Loucy (cell line): ENCODE results near the gene ALPL.

Experiments
- EZH2phosphoT487 ChIP-seq: fragments of 200-600 bp; IDR thresholded peaks from 2 replicates; pipeline ENCODE4 v1.6.1; 2018; ENCODE audit warnings: antibody characterized with exemption, mild to moderate bottlenecking, moderate library complexity, borderline replicate concordance
- TF ChIP-seq, protein P1 (sequence below): fragments of 200-600 bp; sonication (generic); conservative IDR thresholded peaks from 2 replicates; pipeline ENCODE4 v1.5.1; 2014; ENCODE audit warnings: mild to moderate bottlenecking, antibody characterized with exemption, low read length

DNA sequence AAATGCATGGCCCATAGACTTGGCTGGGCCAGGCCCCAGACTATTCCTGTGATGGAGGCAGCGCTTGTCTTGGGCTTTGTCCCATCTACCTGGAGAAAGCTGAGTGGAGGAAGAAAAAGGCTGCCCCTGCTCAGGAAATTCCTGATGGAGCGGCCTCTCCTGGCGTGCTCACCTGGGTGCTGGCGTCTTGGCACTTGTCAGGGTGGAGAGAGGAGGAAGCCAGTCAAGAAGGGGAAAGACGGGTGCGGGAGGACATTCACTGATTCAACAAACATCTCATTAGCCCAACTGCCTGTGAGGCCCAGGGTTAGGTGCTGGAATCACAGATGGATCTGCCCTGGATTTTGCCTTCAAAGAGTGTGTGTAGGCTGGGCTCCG lies 16.1 kb downstream of the ALPL start:
- TF ChIP-seq, protein P1, sequence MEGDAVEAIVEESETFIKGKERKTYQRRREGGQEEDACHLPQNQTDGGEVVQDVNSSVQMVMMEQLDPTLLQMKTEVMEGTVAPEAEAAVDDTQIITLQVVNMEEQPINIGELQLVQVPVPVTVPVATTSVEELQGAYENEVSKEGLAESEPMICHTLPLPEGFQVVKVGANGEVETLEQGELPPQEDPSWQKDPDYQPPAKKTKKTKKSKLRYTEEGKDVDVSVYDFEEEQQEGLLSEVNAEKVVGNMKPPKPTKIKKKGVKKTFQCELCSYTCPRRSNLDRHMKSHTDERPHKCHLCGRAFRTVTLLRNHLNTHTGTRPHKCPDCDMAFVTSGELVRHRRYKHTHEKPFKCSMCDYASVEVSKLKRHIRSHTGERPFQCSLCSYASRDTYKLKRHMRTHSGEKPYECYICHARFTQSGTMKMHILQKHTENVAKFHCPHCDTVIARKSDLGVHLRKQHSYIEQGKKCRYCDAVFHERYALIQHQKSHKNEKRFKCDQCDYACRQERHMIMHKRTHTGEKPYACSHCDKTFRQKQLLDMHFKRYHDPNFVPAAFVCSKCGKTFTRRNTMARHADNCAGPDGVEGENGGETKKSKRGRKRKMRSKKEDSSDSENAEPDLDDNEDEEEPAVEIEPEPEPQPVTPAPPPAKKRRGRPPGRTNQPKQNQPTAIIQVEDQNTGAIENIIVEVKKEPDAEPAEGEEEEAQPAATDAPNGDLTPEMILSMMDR = no peak
- no peak for TF ChIP-seq EZH2phosphoT487
